HG02798 (cell line): ENCODE data around the gene SRRM4.

Source experiments
- ATAC-seq: cut with Tn5 transposase; IDR thresholded peaks from one replicate; pipeline ENCODE4 v1.9.1; 2021; ENCODE audit warnings: mild to moderate bottlenecking; ENCODE audit not compliant: unreplicated experiment, poor library complexity

Gene SRRM4

GRCh38 chr12:118981285-118982211, at the start of gene SRRM4:
TSS of gene SRRM4 (plus strand) at chr12:118981541. CDS start at chr12:118981883, 342 bp downstream.
- ATAC-seq = no peak

DNA sequence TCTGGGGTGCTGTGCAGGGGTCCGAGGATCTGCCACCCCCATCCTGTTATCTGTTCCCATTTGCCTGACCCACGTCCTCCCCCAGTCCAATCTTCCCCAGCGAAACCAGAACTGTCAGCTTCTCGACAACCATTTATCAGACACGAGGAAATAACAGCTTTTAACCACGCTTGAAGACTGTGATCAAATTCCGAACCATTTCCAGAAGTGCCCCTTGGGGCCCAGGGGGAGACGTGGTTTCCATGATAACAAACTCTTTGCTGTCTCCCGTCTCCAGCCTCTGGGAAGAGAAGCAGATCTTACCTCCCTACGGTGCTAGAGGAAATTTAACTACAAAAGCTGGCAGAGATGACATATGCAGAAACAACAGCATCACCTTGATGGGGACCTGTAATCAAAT, 35.1 kb upstream of the SRRM4 start:
- ATAC-seq = no peak

GRCh38 chr12:118958520-118958919, 22.8 kb upstream of the SRRM4 start:
- ATAC-seq = no peak

DNA sequence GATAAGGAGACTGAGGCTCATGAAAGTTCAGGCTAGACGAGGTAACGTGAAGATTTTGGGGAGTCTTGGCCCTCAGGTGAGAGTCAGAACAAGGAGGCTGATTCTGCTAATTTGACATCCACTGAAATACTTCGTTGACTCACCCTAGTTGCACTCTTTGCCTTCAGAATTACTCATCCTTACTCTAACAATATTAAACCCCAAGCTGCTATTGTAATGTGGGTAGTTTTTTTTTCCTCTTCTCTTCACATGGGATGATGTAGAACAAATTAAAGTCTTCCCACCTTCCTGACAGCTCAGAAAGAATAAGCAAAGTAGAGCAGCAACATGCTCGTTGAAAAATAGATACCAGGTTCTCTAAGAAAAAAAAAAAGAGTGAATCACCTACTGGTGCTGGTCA, 22.0 kb upstream of the SRRM4 start:
- no peak for ATAC-seq

DNA sequence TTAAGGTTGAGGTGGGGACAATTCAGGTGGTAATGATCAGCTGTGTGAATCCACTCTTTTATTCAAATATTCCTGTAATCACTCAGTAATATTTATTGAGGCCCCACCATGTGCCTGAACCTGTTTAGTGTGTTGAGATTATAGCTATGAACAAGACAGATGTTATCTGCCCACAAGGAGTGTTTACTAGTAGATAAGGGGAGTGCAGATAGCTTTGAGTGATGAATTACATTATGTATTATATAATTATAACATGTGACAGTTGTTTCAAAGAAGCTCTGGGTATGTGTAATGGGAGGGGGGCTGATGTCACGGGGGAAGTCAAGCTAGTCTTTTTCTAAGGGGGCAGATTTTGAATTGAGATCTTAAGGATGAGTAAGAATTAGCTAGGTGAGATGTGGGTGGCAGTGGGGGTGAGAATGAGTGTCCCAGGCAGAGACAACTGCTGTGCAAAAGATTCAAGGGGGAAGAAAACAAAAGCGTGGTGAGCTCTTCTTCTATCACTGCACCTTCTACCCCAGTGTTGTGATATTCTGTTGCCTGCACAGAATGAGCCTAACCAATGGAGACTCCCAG, 21.3 kb upstream of the SRRM4 start:
- no peak for ATAC-seq

GRCh38 chr12:118960865-118961264, 20.5 kb upstream of the SRRM4 start:
- no peak for ATAC-seq

GRCh38 chr12:118964988-118965387, 16.4 kb upstream of the SRRM4 start:
- ATAC-seq = no peak

DNA sequence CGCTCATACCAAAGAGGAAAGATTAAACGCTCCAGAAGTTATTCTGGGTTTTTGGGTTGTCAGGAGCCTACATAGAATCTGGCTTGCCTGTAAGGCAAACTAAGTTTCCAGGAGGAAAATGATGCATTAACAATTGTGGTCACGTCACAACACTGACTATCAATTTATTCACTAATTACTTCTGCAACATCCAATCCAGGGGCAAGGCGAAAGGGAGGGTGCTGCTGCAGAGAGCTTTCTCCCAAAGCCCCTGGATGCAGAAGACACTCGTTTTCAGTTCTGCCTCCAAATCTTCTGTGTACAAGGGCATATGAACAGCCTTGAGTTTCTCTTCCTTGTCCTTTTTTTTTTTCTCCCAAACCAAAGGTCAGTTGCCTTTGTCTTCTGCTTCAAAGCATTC, 10.5 kb upstream of the SRRM4 start:
- no peak for ATAC-seq

- ATAC-seq = no peak
These were observed 8.4 kb upstream of the SRRM4 start for GRCh38 chr12:118972982-118973381.

DNA sequence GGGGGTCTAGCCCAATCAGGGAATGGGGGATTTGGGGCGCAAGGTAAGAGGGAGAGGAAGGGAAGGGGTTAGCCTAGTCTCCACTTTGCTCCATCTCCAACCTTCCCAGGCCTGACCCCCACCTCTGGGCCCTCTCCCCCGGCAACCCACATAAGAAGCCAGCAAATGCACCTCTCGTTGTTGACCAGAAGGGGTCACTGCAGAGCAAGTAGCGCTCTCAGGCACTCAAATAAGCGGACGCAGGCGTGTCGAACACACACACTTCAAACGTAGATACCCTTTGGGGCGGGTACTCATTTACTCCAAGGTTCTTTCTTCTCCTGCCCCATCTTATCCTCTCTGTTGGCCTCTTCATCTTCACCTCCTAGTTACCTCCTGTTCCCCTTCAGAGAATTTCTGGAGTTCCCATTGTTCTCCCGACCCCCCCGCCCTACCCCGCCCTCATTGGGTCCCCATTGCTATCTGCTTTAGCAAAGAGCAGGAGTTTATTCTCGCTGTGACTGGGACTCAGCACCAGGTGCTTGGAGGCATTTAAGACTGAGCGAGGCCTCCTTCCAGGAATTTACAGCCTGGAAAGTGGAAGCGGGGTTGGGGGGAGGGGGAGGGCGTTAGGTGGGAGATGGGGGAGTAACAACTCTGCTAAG, 1.5 kb upstream of the SRRM4 start:
- no peak for ATAC-seq

DNA sequence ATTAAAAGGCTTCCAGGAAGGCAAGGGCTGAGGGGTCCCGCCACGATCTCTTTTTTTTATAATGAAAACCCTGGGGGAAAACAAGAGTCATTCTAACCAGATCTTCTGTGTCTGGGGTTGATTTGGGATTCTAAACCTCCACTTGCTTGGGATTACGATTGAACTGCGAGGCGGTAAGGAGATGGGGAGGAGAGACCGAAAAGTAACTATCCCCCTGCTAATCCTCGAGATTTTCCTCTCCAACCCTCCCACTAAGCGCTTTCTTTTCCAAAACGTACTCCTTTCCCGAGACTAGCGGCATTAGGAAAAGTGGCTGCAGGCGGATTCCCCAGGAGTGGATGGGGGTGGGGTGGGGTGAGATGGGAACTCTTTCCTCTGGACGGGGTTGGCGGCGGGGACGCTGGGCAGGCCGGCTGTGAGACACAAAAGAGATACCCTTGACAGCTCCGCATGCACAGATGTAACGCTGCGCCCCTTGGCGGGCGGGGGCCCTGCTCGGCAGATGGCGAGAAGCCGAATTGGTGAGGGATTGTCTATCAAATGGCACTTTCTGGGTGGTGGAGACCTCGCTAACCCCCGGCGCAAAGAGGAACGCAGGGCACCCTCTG, 830 bp upstream of the SRRM4 start:
- ATAC-seq = no peak

DNA sequence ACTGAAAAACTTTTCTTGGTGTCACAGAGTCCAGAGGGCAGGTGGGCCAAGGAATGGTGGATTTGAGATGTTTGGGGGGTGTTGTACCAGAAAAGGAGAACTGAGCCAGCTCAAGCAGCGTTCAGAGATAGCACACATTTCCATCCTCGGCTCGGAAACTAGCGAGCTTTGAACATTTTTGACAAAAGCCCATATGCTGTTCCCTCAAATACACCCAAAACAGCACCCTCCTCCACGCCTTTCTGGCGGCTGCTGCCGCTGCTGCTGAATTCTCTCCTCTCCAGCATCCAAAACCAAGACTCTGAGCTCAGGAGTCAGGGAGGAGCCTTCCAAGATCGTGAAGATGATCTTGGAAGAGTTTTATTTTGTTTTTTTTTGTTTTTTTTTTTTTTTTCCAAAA, 961 bp downstream of the SRRM4 start:
- ATAC-seq = no peak

- ATAC-seq = no peak
These were observed 1.8 kb downstream of the SRRM4 start for GRCh38 chr12:118982984-118983761.

GRCh38 chr12:118984161-118984943, 3.0 kb downstream of the SRRM4 start:
- ATAC-seq = no peak

GRCh38 chr12:118986050-118986449, 4.7 kb downstream of the SRRM4 start:
- ATAC-seq = no peak

GRCh38 chr12:118999107-118999506, 17.8 kb downstream of the SRRM4 start:
- no peak for ATAC-seq

DNA sequence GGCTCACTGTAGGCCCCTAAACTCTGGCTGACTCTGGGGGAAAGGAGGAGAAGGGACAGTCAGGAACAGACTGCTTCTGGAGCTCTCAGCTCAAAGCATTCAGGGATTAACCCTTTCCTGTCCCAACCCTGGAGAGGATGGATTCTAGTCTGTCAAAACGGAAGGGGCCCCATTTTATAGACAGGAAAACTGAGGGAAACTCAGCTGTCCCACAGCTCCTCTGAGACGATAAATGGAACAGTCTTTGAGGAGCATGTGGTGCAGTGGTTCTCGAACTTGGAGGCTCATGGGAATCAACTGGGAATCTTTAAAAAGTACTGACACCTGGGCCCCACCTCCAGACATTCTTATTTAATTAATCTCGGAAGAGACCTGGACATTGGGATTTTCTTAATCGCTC, 23.7 kb downstream of the SRRM4 start:
- no peak for ATAC-seq

DNA sequence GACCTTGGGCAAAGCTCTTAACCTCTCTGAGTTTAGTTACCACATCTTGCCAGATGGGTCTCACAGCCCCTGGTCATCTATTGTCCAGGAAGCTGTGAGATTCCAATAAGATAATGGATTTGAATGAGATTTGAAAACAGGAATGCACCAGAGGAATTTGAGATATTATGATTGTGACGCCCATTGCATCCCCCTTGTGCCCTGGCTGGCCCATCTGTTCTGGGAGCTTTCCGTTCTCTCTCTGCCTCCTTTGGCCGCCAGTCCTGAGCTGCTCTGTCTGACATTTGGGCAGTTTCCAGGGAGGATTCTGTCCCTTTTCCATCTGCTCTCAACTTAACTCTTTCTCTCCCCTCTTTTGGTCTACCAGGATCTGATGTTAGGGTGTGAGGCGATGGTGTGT, 24.6 kb downstream of the SRRM4 start:
- ATAC-seq = no peak

GRCh38 chr12:119006746-119007145, 25.4 kb downstream of the SRRM4 start:
- no peak for ATAC-seq
